Stimulated activated CD8-positive, alpha-beta memory T cell treated with anti-CD3 and anti-CD28 coated beads, Interleukin-4, amount 100 ng/mL, for 1 hour (primary cell): ENCODE results near the gene ATP5IF1.

ENCODE experiments used
- DNase-seq, 2 donors: peaks; one replicate each; pipeline ENCODE4 v3.0.0-alpha.2; 2020; ENCODE audit warnings: low read depth in 2 of 2, low spot score in 1 of 2

The ATP5IF1 gene

DNA sequence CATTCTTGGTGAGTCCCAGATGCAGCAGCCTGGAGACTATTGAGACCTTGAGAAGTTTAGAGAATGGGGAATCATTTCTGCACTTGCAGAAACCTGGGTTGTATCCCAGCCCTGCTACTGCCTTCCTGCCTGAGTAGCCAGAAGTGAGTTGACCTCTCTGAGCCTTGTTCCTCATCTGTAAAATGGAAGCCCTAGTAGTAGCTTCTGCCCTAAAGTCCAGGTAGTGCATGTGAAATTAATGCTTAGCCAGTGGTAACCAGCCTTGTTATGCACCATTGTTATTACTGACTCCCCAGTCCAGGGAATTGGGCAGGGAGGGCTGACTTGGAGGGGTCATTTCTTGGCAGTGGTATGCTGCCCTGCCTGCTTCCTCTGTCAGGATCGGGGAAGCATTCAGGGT is 29.0 kb downstream of the ATP5IF1 start:
- no peak for DNase-seq

DNA sequence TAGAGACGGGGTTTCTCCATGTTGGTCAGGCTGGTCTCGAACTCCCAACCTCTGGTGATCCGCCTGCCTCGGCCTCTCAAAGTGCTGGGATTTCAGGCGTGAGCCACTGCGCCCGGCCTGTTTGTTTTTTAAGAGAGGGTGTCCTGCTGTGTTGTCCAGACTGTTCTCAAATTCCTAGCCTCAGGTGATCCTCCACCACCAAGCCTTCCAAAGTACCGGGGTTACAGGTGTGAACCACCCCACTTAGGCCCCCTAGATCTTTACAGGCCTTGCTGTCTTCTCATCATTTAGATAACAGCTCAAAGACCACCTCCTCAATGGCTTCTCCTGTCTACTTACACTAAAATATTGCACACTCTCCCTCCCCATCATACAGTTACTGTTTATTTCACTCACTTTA is 29.7 kb downstream of the ATP5IF1 start:
- no peak for DNase-seq

DNA sequence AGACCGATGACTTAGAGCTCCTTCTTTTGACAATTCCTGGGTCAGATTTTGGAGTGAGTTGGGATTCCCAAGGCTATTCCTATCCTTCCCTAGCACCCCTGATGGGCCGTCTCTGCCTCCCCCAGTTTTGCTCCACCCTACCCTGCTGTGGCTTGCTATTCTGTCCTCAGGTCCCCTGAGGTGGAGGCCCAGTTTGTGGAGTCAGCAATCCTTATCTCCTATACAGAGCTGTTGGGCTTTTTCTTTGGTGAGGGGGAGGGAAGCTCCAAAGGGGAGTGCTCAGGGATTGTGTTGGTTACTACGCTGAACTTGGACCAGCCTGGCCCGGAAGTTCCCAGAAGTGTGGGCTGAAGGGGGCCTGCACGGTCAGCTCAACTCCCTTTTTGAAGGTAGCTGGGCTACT is 31.0 kb downstream of the ATP5IF1 start:
- no peak for DNase-seq

DNA sequence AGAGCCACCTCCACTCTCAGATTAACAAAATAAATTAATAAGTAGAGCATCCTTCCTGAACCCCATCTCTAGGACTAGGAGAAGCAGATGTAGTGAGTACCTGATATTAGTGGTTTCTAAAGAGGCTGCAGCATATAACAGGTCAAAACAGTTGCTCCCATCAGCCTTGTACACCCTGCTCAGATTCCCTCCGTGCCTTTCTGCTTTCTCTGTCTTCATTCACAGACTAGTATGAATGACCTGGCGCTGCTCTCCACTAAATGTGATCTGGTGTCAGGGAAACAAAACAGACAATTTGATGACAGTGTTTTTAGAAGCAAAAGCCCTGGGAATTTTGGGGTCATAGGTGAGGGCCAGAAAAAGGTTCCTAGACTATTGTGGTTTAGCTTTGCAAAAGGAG is 31.7 kb downstream of the ATP5IF1 start:
- no peak for DNase-seq

DNA sequence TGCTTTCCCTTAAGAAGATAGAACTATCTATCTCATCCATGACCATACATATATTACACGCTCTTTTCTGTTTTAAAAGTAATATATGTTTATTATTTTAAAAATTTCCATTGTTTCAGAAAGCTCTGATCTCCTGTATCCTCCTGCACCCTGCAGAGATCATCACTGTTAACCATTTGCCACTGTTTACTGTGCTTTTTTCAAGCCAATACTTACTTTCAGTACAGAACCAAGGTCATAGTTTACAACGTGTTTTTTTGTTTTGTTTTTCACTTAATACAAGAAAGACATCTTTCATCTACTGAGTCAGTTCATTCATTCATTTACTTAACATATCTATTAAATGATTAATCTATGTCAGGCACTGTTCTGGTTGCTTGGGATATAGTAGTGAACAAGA is 33.6 kb downstream of the ATP5IF1 start:
- no peak for DNase-seq

DNA sequence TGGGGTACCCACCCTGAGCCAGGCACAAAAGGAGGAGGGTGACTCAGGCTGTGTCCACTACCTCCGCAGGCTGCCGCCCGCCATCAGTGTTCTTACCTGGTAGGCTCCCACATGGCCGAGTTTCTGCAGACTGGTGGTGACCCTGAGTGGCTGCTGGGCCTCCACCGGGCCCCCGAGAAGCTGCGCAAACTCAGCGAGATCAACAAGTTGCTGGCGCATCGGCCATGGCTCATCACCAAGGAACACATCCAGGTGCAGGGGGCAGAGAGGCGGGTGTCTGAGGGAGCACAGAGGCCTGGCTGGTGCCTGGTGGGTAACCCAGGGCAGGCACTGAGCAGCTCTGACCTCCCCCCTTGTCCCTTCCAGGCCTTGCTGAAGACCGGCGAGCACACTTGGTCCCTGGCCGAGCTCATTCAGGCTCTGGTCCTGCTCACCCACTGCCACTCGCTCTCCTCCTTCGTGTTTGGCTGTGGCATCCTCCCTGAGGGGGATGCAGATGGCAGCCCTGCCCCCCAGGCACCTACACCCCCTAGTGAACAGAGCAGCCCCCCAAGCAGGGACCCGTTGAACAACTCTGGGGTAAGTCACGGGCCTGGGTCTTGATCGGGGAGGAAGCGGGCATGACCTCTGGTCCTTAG is 36.4 kb downstream of the ATP5IF1 start:
- no peak for DNase-seq

DNA sequence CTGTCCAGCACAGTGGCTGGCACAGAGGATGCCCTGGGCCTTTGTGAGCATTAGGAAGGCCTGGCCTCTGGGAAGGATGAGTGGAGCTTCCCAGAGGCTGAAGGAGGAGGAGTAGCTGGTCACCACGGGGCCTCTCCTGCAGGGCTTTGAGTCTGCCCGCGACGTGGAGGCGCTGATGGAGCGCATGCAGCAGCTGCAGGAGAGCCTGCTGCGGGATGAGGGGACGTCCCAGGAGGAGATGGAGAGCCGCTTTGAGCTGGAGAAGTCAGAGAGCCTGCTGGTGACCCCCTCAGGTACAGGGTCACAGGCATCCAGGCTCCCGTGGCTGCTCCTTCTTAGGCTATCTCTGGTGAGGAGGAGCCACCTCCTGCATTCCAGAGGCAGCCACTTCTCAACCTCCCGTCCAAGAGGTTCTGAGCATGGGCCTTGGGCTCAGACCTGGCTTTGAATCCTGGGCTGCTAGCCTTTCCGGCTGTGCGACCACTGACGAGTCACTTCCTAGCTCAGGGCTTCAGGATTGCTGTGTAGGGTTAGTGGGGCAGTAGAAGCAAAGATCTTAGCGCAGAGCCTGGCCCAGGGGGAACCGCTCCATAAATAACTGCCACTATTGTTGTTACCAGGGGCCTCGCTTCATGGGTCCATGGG is 37.4 kb downstream of the ATP5IF1 start:
- no peak for DNase-seq

DNA sequence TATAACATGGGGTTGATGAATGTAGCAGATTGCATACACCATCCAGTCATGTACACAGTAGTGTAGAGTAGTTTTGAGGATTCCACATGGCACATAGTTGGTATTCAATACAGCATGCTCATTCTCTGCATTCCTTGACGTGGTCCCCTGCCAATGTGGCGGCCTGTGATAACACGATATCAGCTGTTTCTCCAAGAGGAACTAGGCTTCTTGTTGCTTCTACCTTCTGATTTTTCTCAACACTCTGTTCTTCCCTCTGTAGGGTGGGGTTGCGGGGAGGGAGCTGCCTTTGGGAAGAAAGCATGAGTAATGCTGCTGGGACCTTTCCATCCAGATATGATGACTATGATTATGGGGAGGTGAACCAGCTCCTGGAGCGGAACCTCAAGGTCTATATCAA is 42.8 kb downstream of the ATP5IF1 start:
- DNase-seq, result no peak

DNA sequence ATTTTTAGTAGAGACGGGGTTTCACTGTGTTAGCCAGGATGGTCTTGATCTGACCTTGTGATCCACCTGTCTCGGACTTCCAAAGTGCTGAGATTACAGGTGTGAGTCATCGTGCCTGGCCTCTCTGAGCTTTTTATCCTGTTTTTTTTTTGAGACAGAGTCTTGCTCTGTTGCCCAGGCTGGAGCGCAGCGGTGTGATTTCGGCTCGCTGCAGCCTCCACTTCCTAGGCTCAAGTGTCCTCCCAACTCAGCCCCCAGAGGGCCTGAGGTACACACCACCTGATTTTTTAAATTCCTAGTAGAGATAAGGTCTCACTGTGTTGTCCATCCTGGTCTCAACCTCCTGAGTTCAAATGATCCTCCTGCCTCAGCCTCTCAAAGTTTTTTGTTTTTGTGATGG is 43.8 kb downstream of the ATP5IF1 start:
- no peak for DNase-seq

DNA sequence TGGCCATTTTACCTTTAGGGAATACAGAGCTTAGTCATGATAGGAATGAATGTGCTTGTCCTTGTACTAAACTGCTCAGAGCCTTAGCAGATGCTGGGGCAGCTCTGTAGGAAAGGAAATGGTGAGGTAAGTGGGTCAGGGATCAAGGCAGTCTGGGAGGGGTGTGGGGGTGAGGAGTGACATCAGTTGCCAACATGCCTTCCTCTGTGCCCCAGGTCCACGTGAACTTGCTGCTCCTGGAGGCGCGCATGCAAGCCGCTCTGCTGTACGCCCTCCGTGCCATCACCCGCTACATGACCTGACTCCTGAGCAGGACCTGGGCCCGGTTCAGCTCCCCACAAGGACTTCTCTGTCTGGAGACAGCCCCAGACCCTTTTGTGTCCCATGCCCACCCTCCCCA is 44.6 kb downstream of the ATP5IF1 start:
- DNase-seq, result no peak

DNA sequence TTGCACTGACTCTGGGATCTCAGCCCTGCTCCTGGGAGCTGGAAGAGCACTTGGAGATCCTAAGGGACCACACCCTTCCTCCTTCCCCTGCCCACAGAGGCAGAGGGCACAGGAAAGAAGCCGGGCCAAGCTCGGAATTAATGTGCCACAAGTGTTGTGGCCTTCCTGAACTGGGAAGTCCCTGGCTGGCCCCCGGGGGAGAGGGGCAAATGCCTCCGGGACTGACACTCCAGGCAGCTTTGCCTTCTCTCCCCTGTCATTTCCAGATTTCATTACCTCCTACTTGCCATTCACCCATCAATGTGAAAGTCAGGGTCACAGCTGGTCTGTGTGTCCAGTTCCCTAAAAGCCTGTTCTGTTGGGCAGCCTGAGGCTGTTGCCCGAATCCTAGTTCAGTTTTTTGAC is 45.1 kb downstream of the ATP5IF1 start:
- DNase-seq, result no peak

DNA sequence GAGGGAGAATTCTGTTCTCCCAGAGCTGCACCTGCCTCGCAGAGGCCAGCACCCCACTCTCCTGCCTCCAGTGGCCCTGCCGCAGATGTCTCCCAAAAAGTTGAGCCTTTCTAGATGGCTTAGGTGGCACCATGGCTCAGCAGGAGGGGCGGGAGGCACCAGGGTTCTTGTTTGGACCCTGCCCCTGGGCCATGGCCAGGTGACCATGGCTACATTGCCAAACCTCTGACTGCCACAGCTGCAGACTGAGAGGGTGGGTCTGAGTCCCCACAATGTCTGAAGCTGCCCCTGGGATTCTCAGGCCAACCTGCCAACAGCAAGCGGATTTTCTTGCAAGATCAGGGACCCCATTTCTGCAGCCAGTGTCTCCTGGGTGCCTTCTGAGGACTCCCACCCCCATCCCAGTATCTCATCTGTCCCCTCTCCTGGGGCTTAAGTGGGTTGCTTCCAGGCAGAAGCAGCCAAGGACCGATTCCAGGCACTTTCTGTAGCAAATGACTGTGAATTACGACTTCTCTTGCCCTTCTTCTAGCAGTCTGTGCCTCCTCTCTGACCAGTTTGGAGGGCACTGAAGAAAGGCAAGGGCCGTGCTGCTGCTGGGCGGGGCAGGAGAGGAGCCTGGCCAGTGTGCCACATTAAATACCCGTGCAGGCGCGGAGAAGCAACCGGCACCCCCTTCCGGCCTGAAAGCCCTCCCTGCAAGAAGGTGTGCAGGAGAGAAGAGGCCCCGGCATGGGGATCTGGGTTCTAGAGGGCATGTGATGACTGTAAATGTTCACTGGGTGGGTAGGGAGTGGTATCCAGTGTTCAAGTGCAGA is 45.9 kb downstream of the ATP5IF1 start:
- no peak for DNase-seq

DNA sequence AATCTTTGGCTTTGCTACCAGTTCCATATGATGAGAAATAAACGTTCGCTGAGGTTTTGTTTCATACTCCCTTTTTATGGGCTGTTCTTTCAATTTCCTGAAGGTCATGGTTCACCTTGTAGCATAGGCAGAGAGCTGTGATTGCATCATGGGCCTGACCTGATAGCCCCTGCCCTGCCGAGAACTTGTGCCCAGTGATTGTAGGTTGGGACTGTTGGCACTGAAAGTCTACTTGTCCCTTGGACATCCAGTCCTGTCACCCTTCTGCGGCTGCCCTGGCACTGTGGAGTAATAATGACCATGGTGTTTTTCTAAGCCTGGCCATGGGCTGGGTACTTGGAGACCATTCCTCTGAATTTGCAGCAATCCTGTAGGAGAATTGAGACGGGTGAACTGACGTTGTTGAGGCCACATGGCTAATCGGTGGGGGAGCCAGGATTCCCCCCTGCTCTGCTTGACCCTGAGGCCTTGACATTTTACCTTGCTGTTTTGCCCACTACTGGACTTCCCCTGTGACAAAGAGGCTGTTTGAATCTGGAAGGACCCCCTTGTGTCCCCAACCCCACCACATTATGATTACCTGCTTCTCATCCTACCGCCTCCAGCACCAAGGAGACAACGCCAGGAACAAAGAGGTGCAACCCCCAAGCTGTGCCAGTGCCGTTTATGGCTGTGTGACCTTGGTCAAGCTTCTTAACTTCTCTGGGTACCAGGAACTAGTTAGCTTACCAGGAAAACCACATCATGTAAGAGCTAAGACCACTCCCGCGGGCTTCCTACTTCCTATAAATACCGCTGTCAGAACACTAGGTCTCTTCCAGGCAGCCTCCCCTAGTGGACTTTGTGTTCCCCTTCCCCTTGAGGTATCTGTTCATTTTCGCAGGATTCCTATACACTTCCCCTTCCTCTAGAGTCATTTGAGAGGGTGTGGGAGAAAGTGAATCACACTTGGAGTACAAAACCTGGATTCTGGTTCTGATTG is 46.8 kb downstream of the ATP5IF1 start:
- DNase-seq, result no peak

DNA sequence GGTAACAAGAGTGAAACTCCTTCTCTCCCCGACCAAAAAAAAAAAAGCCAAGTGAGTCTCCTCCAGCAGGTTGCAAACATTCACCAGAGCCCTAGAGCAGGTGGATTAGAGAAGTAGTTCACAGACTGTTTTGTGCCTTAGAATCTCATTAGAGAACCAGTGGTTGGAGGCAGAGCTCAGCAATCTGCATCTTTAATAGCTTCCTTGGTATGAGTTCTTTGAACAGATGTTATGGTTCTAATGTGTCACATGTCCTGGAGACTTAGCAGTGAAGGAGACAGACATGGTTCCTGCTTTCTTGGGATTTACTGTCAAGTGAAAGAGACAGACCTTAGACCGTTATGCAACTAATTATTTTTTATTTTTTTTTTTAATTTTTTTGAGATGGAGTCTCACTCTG is 50.2 kb downstream of the ATP5IF1 start:
- no peak for DNase-seq
